ENCODE results near the gene SLC22A23.

DNA sequence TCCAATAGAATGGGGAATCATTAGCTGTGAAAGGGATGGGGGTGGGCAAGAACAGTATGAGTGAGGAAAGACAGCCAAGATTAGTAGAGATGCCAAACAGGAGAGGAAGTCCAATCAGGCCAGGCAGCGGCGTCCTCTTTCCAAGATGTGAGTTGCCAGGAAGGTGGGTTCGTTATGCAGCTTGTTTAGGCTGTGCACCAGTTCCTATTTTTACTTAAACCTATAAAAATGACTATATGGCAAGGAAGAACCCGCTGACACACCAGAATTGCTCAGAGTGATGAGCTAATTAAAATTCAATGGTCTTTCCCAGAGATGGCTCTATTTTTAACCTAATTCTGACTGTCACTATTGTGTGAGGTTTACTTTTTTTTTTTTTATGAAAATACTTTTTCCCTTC is 88.2 kb downstream of the SLC22A23 start:
- TF ChIP-seq, protein P1, sequence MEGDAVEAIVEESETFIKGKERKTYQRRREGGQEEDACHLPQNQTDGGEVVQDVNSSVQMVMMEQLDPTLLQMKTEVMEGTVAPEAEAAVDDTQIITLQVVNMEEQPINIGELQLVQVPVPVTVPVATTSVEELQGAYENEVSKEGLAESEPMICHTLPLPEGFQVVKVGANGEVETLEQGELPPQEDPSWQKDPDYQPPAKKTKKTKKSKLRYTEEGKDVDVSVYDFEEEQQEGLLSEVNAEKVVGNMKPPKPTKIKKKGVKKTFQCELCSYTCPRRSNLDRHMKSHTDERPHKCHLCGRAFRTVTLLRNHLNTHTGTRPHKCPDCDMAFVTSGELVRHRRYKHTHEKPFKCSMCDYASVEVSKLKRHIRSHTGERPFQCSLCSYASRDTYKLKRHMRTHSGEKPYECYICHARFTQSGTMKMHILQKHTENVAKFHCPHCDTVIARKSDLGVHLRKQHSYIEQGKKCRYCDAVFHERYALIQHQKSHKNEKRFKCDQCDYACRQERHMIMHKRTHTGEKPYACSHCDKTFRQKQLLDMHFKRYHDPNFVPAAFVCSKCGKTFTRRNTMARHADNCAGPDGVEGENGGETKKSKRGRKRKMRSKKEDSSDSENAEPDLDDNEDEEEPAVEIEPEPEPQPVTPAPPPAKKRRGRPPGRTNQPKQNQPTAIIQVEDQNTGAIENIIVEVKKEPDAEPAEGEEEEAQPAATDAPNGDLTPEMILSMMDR (IDR thresholded peaks at IDR 0.05; ENCODE audit: borderline replicate concordance, extremely low read depth, low read length, poor library complexity, severe bottlenecking) = no peak
- TF ChIP-seq EZH2 (IDR thresholded peaks at IDR 0.05; ENCODE audit: borderline replicate concordance, low read depth, low read length, severe bottlenecking) = no peak

Data from DND-41 (cell line).